Hematopoietic multipotent progenitor cell (in vitro differentiated cells): ENCODE results near the gene NFIC. TPM values are rescaled to one million over a fixed set of nuclear protein-coding genes. Genes with fewer than 3 reads are reported as not detected.
A peak's percentile ranks its signal among the peaks of the same experiment; 100 is the strongest.

ENCODE experiments used
- DNase-seq, 3 donors: peaks; one replicate each; pipeline ENCODE4 v3.0.0-alpha.2; 2011 to 2015; ENCODE audit warnings: low read depth in 2 of 3, low spot score in 2 of 3
- total RNA-seq: library from RNA; depleted of rRNA; stranded (reverse); fragments of >200 nt; gene quantifications from one replicate; pipeline ENCODE4 v1.2.3, GENCODE V29; 2012

Gene NFIC
- total RNA-seq, 1 donor: 36.1 TPM

DNA sequence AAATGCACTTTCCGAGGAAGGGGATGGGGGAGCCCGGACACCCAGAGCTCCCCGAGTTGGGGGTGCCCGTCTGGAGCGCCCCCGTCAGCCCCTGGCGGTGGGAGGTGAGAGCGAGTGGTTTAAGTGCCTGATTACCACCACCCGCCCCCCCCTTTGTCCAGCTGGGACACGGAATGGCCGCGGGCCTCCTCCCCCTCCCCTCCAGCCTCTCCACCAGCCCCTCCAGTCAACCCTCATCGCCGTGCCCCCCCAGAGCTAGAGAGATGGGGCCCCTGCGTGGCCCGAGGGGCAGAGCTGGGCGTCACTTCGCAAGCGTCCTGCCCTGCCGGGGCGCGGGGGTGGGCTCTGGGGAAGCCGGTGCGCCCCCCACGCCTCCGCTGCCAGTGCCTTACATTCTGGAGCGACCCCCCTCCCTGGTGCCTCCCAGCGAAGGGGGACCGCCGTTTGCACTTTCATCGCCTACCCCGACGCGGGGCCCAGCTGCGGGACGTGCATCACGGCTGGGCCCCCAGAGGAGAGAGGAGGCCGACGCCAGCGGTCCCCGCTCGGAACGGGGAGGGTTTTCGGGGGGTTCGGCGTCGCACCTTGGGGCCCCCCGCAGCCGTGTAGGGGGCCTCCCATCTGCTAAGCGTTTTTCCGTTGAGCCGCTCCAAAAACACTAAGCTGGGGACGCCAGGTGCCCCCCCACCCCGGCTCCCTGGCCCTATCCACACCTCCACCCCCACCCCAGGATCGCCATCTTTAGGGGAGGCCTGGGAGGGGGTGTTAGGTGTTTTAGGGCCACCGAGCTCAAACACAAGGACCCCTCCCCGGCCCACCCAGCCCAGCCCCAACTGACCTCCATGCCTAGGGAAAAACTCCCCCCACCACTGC lies 97.6 kb downstream of the NFIC start:
- DNase-seq: no peak

DNA sequence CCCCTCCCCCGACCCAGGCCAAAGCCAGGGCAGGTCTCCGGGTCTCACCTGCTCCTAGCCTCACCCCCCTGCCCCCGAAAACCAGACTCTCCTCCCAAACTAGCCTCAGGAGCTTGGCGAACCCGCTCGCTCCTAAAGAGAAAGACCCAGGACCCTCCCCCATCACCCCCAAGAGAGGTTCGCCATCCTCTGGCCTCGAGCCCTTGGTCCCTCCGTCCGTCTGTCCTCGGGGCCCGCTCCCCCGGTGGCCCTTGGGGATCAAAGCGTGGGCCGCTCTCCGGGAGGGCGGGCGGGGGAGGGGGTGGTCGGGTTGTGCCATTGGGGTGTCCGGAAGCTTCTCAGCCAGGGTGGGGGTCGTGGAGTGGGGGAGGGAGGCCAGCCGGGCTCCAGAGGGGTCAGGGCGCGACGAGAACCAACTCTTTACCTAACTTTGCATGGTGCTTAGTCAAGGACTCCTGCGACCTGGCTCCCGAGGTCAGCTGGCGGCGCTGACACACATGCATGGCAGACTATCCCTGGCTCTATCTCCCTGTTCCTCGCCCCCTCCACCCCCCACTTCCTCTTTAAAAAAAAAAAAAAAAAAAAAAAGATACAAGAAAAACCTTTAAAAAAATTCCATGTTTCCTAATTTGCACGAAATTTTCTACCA lies 98.3 kb downstream of the NFIC start:
- DNase-seq: no peak

DNA sequence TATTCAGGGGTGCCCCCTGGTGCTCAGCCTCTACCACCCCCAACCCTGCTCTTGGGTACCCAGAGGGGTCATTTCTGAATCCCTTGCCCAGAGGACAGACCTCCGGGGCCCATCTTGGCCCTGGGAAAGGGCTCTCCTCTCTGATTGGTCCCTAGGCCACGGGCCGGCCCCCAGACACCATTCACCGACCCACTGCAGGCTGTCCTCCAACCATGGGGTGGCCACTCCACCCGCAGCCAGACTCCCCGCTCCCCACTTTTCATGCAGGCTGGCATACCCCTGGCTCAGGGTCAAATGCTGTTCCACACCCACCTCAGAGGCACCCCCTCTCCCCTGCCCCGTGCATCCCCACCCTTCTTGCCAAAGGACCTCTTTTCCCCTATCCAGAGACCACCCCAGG lies 99.2 kb downstream of the NFIC start:
- no peak for DNase-seq

DNA sequence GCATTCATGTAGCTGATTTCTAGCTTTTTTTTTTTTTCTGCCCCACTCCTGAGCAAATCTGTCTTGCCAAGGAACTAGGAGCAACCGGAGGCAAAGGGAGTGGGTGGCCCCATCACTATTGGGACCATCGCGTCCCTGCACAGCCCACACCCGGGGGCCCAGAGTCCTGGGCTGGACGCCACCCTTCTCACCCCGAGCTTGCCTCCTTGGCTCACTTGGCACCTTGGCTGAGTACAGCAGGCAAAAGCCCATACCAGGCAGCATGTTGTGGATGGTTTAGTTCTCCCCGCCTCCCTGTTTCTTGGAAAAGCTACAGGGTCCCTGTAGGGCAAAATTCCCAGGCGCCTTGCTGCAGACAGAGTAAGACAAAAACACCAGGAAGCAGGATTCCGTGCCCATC lies 100.3 kb downstream of the NFIC start:
- no peak for DNase-seq

DNA sequence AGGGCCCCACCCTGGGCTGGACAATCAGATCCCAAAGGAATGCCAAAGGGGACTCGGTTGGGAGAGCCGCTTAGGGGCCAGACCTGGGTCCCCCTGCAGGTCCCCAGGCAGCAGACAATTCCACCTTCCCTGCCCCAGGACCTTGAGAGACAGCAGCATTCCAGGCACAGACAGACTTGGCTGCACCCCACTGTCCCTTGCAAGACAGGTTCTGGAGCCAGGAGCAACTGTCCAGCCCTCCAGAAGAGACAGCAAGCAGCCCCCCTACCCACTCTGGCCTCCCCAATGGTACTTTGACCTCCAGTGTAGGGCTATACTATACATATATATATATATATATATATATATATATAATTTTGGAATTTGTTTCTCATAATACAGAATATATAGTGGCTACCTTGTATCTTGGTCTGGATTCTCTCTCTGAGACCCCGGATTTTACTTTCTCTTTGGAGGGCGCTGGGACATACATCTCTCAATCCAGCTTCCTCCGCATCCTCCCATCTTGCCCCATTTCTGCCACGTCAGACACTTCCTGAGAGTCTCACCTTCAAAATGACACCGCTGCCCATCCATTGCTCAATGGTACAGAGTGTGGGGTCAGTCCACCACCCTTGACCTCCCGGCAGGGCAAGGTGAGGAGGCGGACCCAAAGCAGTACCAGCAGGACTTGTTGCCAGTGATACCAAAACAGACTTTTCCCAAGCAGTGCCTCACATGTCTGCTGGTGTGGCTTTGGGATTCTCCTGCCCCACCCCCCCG lies 101.2 kb downstream of the NFIC start:
- DNase-seq: peak in 1 of 3 donors; percentile 40

DNA sequence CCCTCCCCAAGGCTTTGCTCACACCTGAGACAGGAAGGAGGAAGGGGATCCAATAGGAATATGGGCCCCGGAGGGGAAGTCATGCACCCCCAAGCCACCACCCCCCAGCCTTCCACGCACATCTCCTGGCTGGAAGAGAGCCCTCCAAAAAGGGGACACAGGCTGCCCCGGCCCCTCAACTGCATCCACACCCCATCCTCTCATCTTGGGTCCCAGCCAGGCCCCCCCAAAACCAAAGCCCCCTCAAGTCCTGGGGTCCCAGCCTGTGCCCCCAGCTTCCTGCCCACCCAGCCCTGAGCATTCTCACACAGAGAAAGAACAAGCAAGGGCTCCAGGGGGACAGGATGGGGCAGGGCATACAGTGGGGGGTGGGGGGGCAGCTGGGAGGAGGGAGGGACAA lies 101.8 kb downstream of the NFIC start:
- no peak for DNase-seq

DNA sequence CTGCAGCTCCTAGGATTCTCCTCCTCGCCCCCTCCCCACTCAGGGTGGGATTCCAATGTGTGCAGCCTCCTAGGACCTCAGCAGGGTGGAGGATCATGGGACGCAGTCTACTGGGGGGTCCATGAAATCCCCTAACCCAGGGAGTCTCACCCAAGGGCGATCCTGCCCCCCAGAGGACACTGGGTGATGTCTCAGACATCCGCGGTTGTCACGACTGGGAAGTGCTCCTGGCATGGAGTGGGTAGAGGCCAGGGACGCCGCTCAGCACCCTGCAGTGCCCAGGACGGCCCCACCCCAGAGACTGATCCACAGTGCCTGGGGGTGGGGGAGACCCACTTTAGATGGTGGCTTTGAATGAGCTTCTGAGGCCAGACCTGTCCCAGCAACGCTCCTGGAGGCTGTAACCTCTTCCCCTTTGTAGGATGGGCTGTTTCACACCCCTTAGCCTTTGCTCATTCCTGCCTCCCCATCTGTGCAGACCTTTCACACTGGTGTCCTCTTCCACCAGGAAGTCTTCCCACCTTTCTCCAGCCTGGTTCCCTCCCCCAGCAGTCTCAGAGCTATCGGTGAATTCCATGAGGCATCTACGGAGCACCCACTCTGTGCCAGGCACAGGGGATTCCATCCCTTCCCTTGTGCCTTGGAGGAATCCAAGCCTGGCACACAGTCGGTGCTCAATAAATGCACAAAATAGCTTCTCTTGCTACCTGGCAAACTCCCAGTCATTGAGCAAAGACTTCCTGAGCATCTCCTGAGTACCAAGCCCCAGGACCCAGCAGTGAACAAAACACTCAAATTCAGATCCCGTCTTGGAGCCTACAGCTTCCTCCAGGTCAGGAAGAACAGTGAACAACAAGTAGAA lies 103.5 kb downstream of the NFIC start:
- DNase-seq: no peak

DNA sequence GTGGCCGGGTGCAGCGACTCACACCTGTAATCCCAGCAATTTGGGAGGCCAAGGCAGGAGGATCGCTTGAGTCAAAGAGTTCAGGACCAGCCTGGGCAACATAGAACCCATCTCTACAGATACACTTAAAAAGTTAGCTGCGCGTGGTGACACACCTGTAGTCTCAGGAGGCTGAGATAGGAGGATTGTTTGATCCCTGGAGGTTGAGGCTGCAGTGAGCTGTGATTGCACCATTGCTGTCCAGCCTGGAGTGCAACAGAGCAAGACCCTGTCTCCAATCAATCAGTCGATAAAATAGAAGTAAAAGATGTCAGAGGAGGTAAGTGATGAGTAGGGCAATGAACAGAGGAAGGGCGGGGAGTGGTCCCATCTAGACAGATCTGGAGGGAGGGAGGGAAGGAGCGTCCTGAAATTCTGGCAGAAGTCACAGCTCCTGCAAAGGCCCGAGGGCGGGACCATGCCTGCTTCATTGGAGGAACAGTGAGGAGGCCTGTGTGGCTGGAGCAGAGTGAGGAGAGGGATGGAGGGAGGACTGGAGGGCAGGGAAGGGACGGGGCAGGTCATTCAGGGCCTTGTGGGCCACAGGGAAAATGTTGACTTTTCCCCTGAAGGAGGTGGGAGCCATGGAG lies 104.2 kb downstream of the NFIC start:
- no peak for DNase-seq

DNA sequence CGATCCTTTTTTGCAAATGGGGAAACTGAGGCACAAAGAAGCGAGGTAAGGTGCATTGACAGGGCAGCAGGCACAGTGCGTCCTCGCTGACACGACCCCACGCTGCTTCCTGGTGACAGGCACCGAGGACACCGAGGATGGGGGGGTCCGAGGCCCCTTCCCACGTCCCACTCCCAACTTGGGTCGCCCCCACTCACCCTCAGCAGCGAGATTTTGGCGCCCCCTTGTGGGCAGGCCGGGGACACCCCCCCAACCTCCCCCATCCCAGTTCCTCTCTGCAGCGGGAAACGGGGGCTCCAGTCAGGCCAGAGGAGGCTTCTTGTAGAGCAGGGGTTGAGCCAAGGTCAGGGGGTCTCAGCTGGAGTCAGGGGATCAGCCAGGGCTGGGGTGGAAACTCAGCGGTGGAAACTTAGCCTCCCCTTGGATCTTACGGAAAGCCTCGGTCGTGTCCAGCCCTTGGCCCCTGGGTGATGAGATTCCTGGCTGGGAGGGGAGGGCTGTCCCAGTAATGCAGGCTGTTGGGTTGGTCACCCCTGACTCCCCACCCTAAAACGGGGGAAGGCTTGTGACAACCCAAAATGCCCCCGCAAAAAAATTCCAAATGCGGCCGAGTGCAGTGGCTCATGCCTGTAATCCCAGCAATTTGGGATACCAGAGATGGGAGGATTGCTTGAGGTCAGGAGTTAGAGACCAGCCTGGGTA lies 105.7 kb downstream of the NFIC start:
- DNase-seq: peak in 1 of 3 donors; percentile 43

DNA sequence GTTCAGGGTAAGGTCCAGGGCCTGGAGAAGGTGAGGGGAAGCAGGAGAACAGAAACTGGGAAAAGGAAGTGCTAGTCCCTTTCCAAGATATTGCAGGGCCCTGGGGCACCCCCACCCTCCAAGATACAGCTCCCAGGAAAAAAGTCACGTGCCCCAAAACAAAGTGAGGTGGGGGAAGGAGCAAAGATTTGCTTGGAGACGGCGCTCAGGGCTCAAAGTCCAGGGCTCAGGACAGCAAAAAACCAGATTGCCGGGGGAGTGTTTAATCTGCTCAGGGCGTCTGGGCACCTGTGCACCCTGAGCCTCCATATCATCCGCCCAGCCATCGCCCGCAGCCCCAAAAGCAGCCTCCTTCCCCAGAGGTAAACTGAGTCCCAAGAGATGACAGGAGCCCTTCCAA lies 107.6 kb downstream of the NFIC start:
- DNase-seq: no peak

DNA sequence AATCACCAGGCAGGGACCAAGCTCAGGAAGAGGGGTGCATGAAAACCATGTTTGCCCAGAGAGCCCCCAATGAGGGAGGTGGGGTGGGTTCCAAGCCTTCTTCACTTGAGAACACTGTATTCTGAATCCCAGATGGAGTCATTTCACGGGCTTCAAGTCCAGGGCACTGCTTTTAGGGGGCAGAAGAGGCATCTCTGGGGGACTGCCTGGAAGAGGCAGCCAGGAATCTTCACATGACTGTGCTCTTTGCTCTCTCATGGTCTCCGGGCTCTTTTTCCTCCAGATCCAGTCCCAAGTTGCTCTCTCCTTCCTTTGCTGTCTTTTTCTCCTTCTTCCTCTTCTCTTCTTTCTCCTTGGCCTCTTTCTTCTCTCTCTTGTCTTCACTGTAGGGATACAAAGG lies 108.2 kb downstream of the NFIC start:
- DNase-seq: no peak

DNA sequence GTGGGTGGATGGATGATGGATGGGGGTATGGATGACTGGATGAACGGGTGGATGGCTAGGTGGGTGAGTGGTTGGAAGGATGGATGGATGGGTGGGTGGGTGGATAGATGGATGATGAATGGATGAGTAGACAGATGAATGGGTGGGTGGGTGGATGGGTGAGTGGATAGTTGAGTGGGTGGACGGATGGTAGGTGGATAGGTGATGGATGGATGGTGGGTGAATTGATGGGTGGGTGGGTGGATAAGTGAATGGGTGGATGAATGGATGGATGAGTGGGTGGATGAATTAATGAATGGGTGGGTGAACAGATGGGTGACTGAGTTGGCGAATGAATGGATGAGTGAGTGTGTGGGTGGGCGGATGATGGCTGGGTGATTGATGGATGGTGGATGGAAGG lies 109.1 kb downstream of the NFIC start:
- DNase-seq: no peak

DNA sequence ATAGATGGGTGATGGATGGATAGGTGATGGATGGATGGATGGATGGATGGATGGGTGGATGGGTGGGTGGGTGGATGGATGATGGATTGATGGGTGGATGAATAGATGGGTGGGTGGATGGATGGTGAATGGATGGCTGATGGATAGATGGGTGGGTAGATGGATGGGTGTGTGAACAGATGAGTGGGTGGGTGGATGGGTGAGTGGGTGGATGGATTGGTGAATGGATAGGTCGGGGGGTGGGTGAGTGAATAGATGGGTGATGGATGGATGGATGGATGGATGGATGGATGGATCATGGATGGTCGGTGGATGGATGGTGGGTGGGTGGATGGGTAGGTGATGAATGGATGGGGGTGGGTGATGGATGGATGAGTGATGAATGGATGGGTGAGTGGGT lies 110.4 kb downstream of the NFIC start:
- DNase-seq: no peak

DNA sequence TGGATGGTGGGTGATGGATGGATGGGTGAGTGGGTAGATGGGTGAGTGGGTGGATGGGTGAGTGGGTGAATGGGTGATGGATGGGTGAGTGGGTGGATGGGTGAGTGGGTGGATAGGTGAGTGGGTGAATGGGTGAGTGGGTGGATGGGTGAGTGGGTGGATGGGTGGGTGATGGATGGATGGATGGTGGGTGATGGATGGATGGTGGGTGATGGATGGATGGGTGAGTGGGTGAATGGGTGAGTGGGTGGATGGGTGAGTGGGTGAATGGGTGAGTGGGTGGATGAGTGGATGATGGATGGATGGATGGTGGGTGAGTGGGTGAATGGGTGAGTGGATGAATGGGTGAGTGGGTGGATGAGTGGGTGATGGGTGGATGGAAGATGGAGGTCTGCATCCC lies 111.1 kb downstream of the NFIC start:
- DNase-seq: no peak

DNA sequence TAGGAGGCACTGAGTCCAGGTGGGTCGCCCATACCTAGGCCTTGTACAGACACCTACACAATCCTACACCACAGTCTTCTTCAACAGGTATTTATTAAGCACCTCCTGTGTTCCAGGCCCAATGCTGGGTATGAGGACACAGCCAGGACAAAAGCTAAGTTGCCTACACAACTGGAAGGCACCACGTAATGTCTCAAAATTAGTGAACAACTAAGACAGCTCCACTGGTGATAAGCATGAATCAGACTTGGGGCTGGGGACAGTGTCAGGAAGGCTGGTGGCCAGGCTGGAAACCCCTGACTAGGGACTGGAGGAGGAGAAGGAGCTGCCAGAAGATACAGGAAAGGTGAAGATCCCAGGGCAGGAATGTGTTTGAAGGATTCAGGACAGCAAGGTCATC lies 111.6 kb downstream of the NFIC start:
- DNase-seq: no peak

DNA sequence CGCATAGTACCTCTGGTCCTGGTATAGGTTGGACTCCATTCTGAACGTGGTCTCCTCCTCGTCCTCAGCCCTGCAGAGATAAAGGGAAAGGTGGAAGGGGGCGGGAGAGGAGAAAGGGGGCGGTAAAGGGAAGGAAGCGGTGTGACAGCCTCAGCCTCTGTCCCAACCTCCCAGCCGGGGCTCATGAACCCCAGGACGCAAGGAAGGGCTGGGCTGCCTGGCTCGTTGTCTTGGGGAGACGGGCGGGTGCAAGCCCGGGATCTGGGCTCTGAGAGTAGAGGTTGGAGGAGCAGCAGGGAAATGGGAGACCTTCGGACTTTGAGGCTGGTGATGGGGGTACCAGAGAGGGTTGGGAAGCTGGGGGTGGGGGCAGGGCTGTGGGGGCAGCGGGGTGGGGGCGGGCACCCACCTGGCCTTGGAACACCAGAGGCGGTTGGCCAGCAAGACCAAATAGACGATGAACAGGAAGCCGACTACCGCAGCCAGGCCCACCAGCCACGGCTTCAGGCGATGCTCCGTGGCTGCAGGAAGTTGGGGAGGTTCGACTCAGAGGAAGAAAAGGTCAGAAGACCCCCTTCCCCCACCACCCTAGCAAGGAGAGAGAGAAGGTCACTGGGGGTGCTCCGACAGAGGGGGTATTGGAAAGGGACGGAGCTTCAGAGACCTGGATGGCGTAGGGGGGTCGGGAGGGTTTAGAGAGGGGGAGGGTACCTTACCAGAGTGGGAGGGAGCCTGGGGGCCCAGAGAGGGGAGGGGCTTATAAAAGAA lies 112.2 kb downstream of the NFIC start:
- peak in 2 of 3 donors; percentile 48 to 61 for DNase-seq

DNA sequence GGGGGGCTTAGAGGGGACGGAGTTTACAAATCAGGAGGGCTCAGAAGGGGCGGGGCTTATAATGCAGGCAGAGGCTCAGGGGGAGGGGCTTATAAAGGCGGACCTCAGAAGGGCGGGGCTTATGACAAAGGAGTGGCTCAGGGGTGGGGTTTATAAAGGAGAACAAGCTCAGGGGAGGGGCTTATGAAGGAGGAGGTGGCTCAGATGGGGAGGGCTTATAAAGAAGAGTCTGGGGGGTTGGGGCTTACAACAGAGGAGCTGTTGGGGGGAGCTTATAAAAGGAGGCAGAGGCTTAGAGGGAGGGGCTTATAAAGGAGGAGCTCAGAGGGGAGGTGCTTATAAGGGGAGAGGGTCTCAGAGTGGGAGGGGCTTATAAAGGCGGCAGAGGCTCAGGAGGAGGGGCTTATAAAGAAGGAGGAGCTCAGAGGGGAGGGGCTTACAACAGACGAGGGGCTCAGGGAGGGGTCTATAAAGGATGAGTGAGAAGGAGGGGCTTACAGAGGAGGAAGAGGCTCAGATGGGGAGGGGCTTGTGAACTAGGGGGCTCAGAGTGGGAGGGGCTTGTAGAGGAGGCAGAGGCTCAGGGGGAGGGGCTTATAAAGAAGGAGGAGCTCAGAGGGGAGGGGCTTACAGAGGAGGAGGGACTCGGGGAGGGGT lies 112.9 kb downstream of the NFIC start:
- peak in 2 of 3 donors; percentile 96 to 98 for DNase-seq

DNA sequence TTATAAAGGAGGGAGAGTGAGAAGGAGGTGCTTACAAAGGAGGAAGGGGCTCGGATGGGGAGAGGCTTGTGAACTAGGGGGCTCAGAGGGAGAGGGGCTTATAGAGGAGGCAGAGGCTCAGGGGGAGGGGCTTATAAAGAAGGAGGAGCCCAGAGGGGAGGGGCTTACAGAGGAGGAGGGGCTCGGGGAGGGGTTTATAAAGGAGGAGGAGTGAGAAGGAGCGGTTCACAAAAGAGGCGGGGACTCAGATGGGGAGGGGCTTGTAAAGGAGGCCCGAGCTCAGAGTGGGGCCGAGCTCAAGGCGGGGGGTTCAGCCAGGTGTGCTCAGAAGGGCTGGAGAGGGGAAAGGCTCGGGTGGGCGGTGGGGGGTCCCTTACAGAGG lies 113.4 kb downstream of the NFIC start:
- peak in 1 of 3 donors; percentile 80 for DNase-seq
